Measurements from ENCODE around the gene ERAP2.

DNA sequence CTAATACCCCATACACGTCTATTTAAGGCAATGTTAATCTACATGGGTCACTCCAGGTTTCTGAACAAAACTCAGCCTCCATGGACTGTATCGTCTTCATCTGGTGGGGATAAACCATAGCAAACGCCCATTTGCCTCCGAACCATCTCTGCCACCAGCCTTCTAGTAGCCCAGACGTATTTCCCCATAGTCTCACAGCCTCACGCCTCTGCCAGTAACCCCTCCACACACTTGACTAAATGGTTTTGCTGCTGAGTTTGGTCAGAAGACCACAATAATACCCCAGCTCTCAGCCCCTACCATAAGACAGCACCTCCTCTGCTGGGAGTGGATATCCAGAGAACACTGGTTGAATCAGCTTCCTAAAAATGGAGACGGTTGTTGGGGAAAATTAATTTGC lies 8.7 kb downstream of the ERAP2 start:
- no peak for TF ChIP-seq MEF2D (CRISPR knock-in tag; IDR thresholded peaks at IDR 0.05)
- TF ChIP-seq CTCF (CRISPR knock-in tag; IDR thresholded peaks at IDR 0.05), result no peak

All from HepG2 (cell line).